Measurements from ENCODE around the gene DES. TPM values are rescaled to one million over a fixed set of nuclear protein-coding genes. Genes with fewer than 3 reads are reported as not detected.

The DES gene
- total and polyA plus RNA-seq, 2 of the 13 experiments (the other 11 are each of a cell fraction or from before 2014, with no cell fraction given): not detected

DNA sequence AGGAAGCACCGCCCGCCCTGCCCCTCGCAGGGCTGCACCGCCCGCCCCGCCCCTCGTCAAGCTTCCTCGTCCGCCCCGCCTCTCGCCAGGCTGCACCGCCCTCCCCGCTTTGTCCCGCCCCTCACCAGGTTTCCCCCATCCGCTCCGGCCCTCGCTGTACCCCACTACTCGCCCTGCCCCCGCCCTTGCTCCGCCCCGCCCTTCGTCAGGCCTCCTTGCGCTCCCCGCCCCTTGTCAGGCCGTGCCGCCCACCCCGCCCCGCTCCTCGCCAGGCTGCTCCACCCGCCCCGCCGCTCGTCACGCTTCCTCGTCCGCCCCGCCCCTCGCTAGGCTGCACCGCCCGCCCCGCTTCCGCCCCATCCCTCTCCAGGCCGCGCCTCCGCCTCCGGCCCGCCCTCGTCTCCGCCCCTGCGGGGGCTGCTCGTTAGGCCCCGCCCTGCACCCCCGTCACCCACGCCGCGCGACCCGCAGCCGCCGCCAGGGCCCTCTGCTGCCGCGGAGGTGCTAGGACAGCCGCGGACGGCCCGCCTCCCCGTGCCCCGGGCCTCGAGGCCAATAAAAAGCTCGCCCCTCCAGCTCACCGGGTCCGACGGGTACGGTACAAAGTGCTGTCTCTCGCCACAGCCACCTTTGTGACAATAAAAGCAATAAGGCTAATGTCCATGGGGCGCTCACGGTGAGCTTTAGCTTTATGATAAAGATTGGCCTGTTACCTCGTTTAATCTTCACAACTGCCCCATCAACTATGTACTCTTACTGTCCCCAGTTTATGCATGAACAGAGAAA, 29.9 kb upstream of the DES start (continued):
- TF ChIP-seq, protein P1, sequence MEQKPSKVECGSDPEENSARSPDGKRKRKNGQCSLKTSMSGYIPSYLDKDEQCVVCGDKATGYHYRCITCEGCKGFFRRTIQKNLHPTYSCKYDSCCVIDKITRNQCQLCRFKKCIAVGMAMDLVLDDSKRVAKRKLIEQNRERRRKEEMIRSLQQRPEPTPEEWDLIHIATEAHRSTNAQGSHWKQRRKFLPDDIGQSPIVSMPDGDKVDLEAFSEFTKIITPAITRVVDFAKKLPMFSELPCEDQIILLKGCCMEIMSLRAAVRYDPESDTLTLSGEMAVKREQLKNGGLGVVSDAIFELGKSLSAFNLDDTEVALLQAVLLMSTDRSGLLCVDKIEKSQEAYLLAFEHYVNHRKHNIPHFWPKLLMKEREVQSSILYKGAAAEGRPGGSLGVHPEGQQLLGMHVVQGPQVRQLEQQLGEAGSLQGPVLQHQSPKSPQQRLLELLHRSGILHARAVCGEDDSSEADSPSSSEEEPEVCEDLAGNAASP (CRISPR knock-in tag; IDR thresholded peaks at IDR 0.05; ENCODE audit: borderline replicate concordance): no peak
- TF ChIP-seq ZNF879 (CRISPR knock-in tag; IDR thresholded peaks at IDR 0.05) (0 out of 2 replicates have a peak, but pooled peaks have one; percentile 61), ZNF713 (CRISPR knock-in tag; IDR thresholded peaks at IDR 0.05) (0 out of 2 replicates have a peak, but pooled peaks have one; percentile 50), ZNF543 (CRISPR knock-in tag; IDR thresholded peaks at IDR 0.05) (peak; percentile 75; the same call in 1 of the 2 replicates), ZNF724P (CRISPR knock-in tag; IDR thresholded peaks at IDR 0.05; ENCODE audit: borderline replicate concordance) (peak; percentile 86; the same call in 1 of the 2 replicates), ZNF274 (CRISPR knock-in tag; IDR thresholded peaks at IDR 0.05) (peak; percentile 82; the same call in 1 of the 2 replicates), ZFY (CRISPR knock-in tag; IDR thresholded peaks at IDR 0.05) (peak; percentile 73), MAZ (IDR thresholded peaks at IDR 0.05; ENCODE audit: borderline replicate concordance, low read depth, low read length) (peak; percentile 90), MAZ (CRISPR knock-in tag; IDR thresholded peaks at IDR 0.05; ENCODE audit: low read depth) (peak; percentile 87; the same call in 1 of the 2 replicates), ZNF557 (CRISPR knock-in tag; IDR thresholded peaks at IDR 0.05) (no peak), ISX (CRISPR knock-in tag; conservative IDR thresholded peaks at IDR 0.05) (no peak), ZNF292 (CRISPR knock-in tag; IDR thresholded peaks at IDR 0.05; ENCODE audit: borderline replicate concordance, low read depth) (no peak), PPARG (CRISPR knock-in tag; conservative IDR thresholded peaks at IDR 0.05) (peak; percentile 66), RBM39 (IDR thresholded peaks at IDR 0.05; ENCODE audit: low read depth, low read length, poor library complexity, severe bottlenecking) (peak; percentile 65), HDAC1 (CRISPR knock-in tag; IDR thresholded peaks at IDR 0.05) (peak; percentile 77), REL (CRISPR knock-in tag; conservative IDR thresholded peaks at IDR 0.05) (no peak), ZNF570 (CRISPR knock-in tag; IDR thresholded peaks at IDR 0.05; ENCODE audit: borderline replicate concordance) (no peak), KMT2B (CRISPR knock-in tag; IDR thresholded peaks at IDR 0.05) (no peak), NR2F2 (IDR thresholded peaks at IDR 0.05; ENCODE audit: borderline replicate concordance, low read depth) (no peak), HMG20A (CRISPR knock-in tag; IDR thresholded peaks at IDR 0.05; ENCODE audit: borderline replicate concordance) (peak; percentile 29; the same call in 1 of the 2 replicates), ESRRA (CRISPR knock-in tag; IDR thresholded peaks at IDR 0.05; ENCODE audit: low read depth) (no peak; the same call in none of the 2 replicates), ZNF160 (CRISPR knock-in tag; IDR thresholded peaks at IDR 0.05) (peak; percentile 62; the same call in 1 of the 2 replicates)
- TF ChIP-seq, protein P2, sequence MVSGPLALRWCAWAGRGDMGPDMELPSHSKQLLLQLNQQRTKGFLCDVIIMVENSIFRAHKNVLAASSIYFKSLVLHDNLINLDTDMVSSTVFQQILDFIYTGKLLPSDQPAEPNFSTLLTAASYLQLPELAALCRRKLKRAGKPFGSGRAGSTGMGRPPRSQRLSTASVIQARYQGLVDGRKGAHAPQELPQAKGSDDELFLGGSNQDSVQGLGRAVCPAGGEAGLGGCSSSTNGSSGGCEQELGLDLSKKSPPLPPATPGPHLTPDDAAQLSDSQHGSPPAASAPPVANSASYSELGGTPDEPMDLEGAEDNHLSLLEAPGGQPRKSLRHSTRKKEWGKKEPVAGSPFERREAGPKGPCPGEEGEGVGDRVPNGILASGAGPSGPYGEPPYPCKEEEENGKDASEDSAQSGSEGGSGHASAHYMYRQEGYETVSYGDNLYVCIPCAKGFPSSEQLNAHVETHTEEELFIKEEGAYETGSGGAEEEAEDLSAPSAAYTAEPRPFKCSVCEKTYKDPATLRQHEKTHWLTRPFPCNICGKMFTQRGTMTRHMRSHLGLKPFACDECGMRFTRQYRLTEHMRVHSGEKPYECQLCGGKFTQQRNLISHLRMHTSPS (CRISPR knock-in tag; IDR thresholded peaks at IDR 0.05; ENCODE audit: low read depth): 0 out of 2 replicates have a peak, but pooled peaks have one; percentile 36
- TF ChIP-seq, protein P3, sequence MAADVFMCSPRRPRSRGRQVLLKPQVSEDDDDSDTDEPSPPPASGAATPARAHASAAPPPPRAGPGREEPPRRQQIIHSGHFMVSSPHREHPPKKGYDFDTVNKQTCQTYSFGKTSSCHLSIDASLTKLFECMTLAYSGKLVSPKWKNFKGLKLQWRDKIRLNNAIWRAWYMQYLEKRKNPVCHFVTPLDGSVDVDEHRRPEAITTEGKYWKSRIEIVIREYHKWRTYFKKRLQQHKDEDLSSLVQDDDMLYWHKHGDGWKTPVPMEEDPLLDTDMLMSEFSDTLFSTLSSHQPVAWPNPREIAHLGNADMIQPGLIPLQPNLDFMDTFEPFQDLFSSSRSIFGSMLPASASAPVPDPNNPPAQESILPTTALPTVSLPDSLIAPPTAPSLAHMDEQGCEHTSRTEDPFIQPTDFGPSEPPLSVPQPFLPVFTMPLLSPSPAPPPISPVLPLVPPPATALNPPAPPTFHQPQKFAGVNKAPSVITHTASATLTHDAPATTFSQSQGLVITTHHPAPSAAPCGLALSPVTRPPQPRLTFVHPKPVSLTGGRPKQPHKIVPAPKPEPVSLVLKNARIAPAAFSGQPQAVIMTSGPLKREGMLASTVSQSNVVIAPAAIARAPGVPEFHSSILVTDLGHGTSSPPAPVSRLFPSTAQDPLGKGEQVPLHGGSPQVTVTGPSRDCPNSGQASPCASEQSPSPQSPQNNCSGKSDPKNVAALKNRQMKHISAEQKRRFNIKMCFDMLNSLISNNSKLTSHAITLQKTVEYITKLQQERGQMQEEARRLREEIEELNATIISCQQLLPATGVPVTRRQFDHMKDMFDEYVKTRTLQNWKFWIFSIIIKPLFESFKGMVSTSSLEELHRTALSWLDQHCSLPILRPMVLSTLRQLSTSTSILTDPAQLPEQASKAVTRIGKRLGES (CRISPR knock-in tag; IDR thresholded peaks at IDR 0.05; ENCODE audit: borderline replicate concordance): no peak

Measured in HepG2 (cell line).